GM19468 (cell line): Measurements from ENCODE around the gene MAPKAP1.
A peak's percentile ranks its signal among the peaks of the same experiment; 100 is the strongest.
"Not testable (repeated sequence)": the region's sequence is repeated elsewhere in the genome, so short reads cannot be mapped to it uniquely, and the experiment has no call there.

Source experiments
- ATAC-seq: cut with Tn5 transposase; IDR thresholded peaks from one replicate; pipeline ENCODE4 v1.9.1; 2021; ENCODE audit warnings: mild to moderate bottlenecking, moderate library complexity, moderate number of reproducible peaks; ENCODE audit not compliant: unreplicated experiment; ENCODE audit errors: extremely low read depth

The MAPKAP1 gene

GRCh38 chr9:125739436-125739835 lies 32.4 kb upstream of the MAPKAP1 start:
- ATAC-seq: no peak

GRCh38 chr9:125732562-125732961 lies 25.6 kb upstream of the MAPKAP1 start:
- no peak for ATAC-seq

DNA sequence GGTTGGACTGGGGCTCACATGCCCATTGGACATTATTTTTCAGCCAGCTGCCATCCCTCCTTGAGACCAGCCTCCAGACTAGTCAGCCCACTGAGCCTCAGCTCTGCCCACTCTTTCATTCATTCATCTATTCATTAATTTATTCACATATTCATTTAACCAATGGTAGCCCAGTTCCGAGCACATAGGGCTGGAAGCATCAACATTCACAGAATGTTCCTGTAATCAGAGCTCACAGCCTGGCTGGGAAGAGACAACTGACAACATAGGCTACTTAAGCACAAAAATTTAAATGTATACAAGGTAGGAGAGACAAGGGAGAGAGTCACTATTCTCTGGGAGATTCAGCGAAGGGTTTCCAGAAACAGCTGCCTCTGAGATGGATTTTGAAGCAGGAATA lies 23.2 kb upstream of the MAPKAP1 start:
- no peak for ATAC-seq

DNA sequence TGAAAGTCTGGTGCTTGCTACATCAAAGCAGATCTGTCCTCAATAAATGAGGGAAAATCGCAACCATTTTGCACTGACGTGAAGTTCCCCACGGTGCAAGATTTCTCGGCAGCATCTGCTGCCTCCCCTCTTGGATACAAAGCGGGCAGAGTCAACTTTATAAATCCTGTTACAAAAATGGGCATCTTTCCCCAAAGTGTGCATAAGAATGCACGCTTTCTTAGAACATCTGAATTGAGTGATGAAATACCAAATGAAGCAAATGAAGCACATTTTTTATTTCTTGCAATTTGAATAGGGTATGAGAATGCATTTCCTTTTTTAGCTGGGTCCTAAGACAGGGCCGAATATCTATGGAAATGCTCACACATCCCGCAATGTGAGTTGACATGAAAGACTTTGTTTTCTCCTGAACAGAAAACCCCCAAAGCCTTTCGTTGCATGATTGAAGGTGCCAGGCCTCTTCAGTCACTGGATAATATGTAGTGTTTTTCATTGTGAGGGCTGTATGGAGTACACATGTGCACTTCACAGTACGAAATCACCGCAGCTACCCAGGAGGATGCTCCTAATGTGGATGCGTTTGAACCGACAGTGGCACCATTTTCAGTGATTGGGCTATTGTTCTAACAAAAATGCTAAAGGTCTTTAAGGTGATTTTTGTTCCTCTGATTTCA lies 19.6 kb upstream of the MAPKAP1 start:
- no peak for ATAC-seq

GRCh38 chr9:125707472-125707804 lies 430 bp upstream of the MAPKAP1 start:
- ATAC-seq: no peak

GRCh38 chr9:125705893-125706292 lies 1.1 kb downstream of the MAPKAP1 start:
- no peak for ATAC-seq

GRCh38 chr9:125703662-125704061 lies 3.3 kb downstream of the MAPKAP1 start:
- no peak for ATAC-seq

GRCh38 chr9:125701351-125701750 lies 5.7 kb downstream of the MAPKAP1 start:
- no peak for ATAC-seq

- peak; percentile 75 for ATAC-seq
Measured at GRCh38 chr9:125700791-125701190, 6.2 kb downstream of the MAPKAP1 start.

GRCh38 chr9:125699870-125700269 lies 7.1 kb downstream of the MAPKAP1 start:
- ATAC-seq: no peak

DNA sequence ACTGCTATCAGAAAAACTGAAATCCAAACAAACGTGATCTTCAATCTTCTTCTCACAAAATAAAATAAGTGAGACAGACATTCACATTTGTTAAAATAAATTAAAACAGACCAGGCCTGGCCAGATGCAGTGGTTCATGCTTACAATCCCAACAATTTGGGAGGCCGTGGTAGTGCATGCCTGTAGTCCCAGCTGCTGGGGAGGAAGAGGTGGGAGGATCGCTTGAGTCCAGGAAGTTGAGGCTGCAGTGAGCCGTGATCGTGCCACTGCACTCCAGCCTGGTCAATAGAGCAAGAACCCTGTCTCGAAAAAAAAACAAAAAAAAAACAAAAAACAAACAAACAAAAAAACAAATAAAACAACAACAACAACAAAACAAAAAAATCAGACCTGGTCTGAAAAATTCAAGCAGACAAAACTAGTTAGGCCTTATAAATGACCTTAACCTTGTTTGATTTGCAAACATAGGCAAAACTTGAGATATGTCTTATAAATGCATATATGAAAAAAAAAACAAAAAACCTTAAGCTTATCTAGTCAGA lies 10.8 kb downstream of the MAPKAP1 start:
- no peak for ATAC-seq

DNA sequence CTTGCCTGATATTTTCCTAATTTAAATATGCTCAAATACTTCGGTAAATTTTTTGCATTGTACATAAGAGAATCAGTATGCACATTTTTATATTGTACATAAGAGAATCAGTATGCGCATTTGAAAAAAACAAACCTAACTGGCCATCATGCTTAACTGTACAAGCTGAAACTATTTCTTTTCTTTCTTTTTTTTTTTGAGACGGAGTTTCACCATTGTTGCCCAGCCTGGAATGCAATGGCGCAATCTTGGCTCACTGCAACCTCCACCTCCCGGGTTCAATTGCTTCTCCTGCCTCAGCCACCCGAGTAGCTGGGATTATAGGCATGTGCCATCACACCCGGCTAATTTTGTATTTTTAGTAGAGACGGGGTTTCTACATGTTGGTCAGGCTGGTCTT lies 11.5 kb downstream of the MAPKAP1 start:
- ATAC-seq: not testable (repeated sequence)

- no peak for ATAC-seq
Measured at GRCh38 chr9:125694478-125694877, 12.5 kb downstream of the MAPKAP1 start.

GRCh38 chr9:125693492-125693891 lies 13.5 kb downstream of the MAPKAP1 start:
- not testable (repeated sequence) for ATAC-seq

- no peak for ATAC-seq
Measured at GRCh38 chr9:125691869-125692268, 15.1 kb downstream of the MAPKAP1 start.

DNA sequence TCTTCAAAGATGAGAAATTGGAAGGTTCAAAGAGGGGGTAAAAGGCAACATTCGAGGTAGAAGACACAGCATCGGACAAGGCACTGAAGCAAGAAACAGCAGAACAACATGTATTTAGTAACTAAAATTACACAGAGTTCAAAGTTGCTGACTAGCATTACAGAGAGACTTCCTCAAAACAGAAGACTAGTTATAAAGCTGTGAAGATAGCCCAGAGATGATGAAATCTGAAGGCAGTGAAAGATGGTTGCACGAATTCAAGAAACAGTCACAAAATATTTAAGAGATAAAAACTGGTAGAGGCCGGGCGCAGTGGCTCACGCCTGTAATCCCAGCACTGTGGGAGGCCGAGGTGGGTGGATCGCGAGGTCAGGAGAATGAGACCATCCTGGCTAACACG lies 16.3 kb downstream of the MAPKAP1 start:
- ATAC-seq: no peak

DNA sequence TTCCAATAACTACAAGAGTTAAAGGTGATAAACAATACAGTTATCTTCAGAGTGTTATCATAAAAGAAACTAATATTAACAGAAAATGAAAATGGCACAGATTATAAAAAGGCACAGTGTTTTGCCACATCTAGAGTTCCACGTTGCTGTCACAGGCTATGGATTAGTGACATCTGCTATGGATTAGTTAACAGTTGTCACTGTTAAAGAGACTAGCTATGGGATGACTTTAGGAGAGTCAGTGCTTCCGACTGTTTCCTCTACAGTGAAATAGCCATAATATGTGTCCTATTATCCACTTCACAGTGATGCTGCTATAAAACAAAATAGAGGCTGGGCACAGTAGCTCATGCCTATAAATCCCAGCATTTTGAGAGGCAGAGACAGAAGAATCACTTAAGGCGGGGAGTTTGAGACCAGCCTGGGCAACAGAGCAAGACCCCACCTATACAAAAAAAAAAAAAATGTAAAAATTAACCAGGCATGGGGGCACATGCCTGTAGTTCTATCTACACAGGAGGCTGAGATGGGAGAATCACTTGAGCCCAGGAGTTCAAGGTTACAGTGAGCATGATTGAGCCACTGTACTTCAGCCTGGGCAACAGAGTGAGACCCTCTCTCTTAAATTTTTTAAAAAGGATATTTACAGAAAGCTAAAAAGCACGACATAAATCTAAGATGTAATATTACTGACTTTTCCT lies 19.7 kb downstream of the MAPKAP1 start:
- no peak for ATAC-seq

DNA sequence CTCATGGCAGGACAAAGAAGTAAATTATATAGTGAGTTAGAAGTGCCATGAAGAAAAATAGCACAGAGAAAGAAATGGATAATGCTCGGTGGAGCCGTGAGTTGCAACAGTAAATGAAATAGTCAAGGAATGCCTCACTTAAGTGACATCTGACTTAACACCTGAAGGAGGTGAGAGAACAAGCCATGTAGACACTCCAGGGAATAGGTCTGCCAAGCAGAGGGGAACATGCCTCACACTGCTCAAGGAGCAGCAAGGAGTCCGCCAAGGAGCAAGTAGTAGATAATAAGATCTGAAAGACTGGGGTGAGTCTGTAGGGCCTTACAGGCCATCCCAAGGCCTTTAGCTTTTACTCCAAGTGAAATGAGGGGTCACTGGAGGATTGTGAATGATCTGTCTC lies 21.8 kb downstream of the MAPKAP1 start:
- no peak for ATAC-seq

DNA sequence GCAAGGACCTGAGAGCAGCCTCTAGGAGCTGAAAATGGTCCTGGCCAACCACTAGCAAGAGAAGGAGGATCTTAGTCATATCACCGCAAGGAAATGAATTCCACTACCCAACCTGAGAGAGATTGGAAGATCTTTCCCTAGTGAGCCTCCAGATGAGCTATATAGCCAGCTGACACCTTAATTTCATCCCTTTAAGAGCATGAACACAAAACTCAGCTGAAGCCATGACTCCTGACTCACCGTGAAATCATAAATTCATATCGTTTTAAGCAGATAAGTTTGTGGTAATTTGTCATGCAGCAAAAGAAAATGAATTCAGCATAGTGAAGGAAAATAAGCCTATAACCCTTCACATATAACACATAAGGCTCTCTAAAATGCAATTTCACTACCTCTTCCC lies 23.5 kb downstream of the MAPKAP1 start:
- no peak for ATAC-seq

GRCh38 chr9:125682340-125682739 lies 24.7 kb downstream of the MAPKAP1 start:
- no peak for ATAC-seq

GRCh38 chr9:125681657-125682056 lies 25.4 kb downstream of the MAPKAP1 start:
- no peak for ATAC-seq
